OCI-LY7 (cell line): Measurements from ENCODE around the gene HRAS.

Experiments used
- EZH2phosphoT487 ChIP-seq: fragments of 200-600 bp; sonication (generic); IDR thresholded peaks from 2 replicates; pipeline ENCODE4 v1.6.1; 2018; ENCODE audit warnings: low read depth, borderline replicate concordance, mild to moderate bottlenecking, mixed run types, antibody characterized with exemption, low read length, moderate library complexity, mixed read lengths
- TF ChIP-seq, protein P1 (sequence below): fragments of 200-600 bp; sonication (generic); conservative IDR thresholded peaks from 2 replicates; pipeline ENCODE4 v1.5.1; 2014; ENCODE audit warnings: mild to moderate bottlenecking, antibody characterized with exemption, low read length, moderate library complexity, mixed read lengths

DNA sequence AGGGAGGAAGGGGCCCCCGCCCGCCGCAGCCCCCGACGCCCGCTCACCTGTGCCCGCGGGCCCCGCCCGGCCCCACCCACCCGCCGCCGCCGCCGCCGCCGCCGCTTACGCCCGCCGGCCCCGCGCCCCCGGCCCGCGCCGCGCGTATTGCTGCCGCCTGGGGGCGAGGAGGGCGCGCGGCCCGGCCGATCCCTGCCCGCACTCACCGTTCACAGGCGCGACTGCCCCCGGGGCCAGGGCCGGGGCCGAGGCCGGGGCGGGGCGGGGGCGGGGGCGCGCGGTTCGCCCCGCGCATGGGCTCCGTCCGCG, 212 bp downstream of the HRAS start:
- TF ChIP-seq EZH2phosphoT487 = no peak
- TF ChIP-seq, protein P1, sequence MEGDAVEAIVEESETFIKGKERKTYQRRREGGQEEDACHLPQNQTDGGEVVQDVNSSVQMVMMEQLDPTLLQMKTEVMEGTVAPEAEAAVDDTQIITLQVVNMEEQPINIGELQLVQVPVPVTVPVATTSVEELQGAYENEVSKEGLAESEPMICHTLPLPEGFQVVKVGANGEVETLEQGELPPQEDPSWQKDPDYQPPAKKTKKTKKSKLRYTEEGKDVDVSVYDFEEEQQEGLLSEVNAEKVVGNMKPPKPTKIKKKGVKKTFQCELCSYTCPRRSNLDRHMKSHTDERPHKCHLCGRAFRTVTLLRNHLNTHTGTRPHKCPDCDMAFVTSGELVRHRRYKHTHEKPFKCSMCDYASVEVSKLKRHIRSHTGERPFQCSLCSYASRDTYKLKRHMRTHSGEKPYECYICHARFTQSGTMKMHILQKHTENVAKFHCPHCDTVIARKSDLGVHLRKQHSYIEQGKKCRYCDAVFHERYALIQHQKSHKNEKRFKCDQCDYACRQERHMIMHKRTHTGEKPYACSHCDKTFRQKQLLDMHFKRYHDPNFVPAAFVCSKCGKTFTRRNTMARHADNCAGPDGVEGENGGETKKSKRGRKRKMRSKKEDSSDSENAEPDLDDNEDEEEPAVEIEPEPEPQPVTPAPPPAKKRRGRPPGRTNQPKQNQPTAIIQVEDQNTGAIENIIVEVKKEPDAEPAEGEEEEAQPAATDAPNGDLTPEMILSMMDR = no peak
